ENCODE data around the gene CYBA.
A peak's percentile ranks its signal among the peaks of the same experiment; 100 is the strongest.

Gene CYBA

GRCh38 chr16:88685156-88686061 is 34.6 kb upstream of the CYBA start:
- TF ChIP-seq CTCF (IDR thresholded peaks at IDR 0.05; ENCODE audit: insufficient read depth, low read length, poor library complexity, severe bottlenecking): peak; percentile 78
- H3K36me3 ChIP-seq (ENCODE audit: control insufficient read depth, insufficient read depth, low read length): no peaks in the 10 kb centered on the region
- H3K27me3 ChIP-seq (replicated peaks; ENCODE audit: control insufficient read depth, insufficient read depth, low read length): peaks cover 1% of the 10 kb centered on the region; the same call in 1 of the 2 replicates
- H3K4me3 ChIP-seq (replicated peaks; ENCODE audit: low read depth, low read length): peak overlapping the region; percentile 81
- peak; percentile 74 for DNase-seq (ENCODE audit: extremely low read depth, insufficient read length)

GRCh38 chr16:88684569-88685155 is 33.8 kb upstream of the CYBA start:
- TF ChIP-seq CTCF (IDR thresholded peaks at IDR 0.05; ENCODE audit: insufficient read depth, low read length, poor library complexity, severe bottlenecking): no peak
- Histone ChIP-seq H3K4me3 (replicated peaks; ENCODE audit: low read depth, low read length) (no peak overlapping the region; the same call in 1 of the 2 replicates), H3K27me3 (replicated peaks; ENCODE audit: control insufficient read depth, insufficient read depth, low read length) (peaks cover 1% of the 10 kb centered on the region; the same call in 1 of the 2 replicates), H3K36me3 (ENCODE audit: control insufficient read depth, insufficient read depth, low read length) (no peaks in the 10 kb centered on the region)
- DNase-seq (ENCODE audit: extremely low read depth, insufficient read length): peak; percentile 42

- Histone ChIP-seq H3K36me3 (ENCODE audit: control insufficient read depth, insufficient read depth, low read length) (peaks cover 3% of the 10 kb centered on the region), H3K4me3 (replicated peaks; ENCODE audit: low read depth, low read length) (peak overlapping the region; percentile 39), H3K27me3 (replicated peaks; ENCODE audit: control insufficient read depth, insufficient read depth, low read length) (no peaks in the 10 kb centered on the region; the same call in 1 of the 2 replicates)
- DNase-seq (ENCODE audit: extremely low read depth, insufficient read length): peak; percentile 85
- no peak for TF ChIP-seq CTCF (IDR thresholded peaks at IDR 0.05; ENCODE audit: insufficient read depth, low read length, poor library complexity, severe bottlenecking)
Observed at GRCh38 chr16:88681709-88682451, 31.0 kb upstream of the CYBA start.

- H3K36me3 ChIP-seq (ENCODE audit: control insufficient read depth, insufficient read depth, low read length): peaks cover 3% of the 10 kb centered on the region
- peak overlapping the region; percentile 39 for H3K4me3 ChIP-seq (replicated peaks; ENCODE audit: low read depth, low read length)
- peak; percentile 90 for TF ChIP-seq CTCF (IDR thresholded peaks at IDR 0.05; ENCODE audit: insufficient read depth, low read length, poor library complexity, severe bottlenecking)
- no peaks in the 10 kb centered on the region for H3K27me3 ChIP-seq (replicated peaks; ENCODE audit: control insufficient read depth, insufficient read depth, low read length)
- DNase-seq (ENCODE audit: extremely low read depth, insufficient read length): peak; percentile 80
Observed at GRCh38 chr16:88681084-88681680, 30.3 kb upstream of the CYBA start.

GRCh38 chr16:88680554-88681083 is 29.8 kb upstream of the CYBA start:
- Histone ChIP-seq H3K27me3 (replicated peaks; ENCODE audit: control insufficient read depth, insufficient read depth, low read length) (no peaks in the 10 kb centered on the region), H3K36me3 (ENCODE audit: control insufficient read depth, insufficient read depth, low read length) (peaks cover 3% of the 10 kb centered on the region), H3K4me3 (replicated peaks; ENCODE audit: low read depth, low read length) (peak overlapping the region; percentile 39; the same call in 1 of the 2 replicates)
- TF ChIP-seq CTCF (IDR thresholded peaks at IDR 0.05; ENCODE audit: insufficient read depth, low read length, poor library complexity, severe bottlenecking): no peak
- DNase-seq (ENCODE audit: extremely low read depth, insufficient read length): no peak
